CD4-positive, CD25-positive, alpha-beta regulatory T cell (primary cell): Measurements from ENCODE around the gene MT1X. TPM values are rescaled to one million over a fixed set of nuclear protein-coding genes. Genes with fewer than 3 reads are reported as not detected.

Source experiments
- ATAC-seq, 2 donors: fragments of 150-1000 bp; cut with Tn5 transposase; one replicate each; pipeline ENCODE4 v1.10.0; 2021; ENCODE audit warnings: low read depth in 2 of 2, moderate number of reproducible peaks in 2 of 2, moderate library complexity in 1 of 2
- DNase-seq, 3 donors: peaks; one replicate each; pipeline versions ENCODE4 v3.0.0 to v3.0.0-alpha.2; 2012 to 2022; ENCODE audit warnings: mixed read lengths in 1 of 3
- H3K27ac ChIP-seq: one replicate; pipeline ENCODE4 v1.7.0; 2013; ENCODE audit warnings: mild to moderate bottlenecking, low read length; ENCODE audit not compliant: insufficient read depth, poor library complexity, severe bottlenecking
- H3K27me3 ChIP-seq: one replicate; pipeline ENCODE4 v1.7.0; 2013; ENCODE audit warnings: low read length; ENCODE audit not compliant: control insufficient read depth, insufficient read depth
- H3K36me3 ChIP-seq: one replicate; pipeline ENCODE4 v1.7.0; 2013; ENCODE audit warnings: mild to moderate bottlenecking, low read length, moderate library complexity; ENCODE audit not compliant: control insufficient read depth, insufficient read depth
- H3K4me1 ChIP-seq: 2 replicates; pipeline ENCODE4 v1.7.0; 2013; ENCODE audit warnings: mild to moderate bottlenecking, low read length; ENCODE audit not compliant: insufficient read depth, control insufficient read depth, poor library complexity, severe bottlenecking
- H3K4me3 ChIP-seq: one replicate; pipeline ENCODE4 v1.7.0; 2013; ENCODE audit warnings: low read depth, mild to moderate bottlenecking, low read length, moderate library complexity
- H3K9me3 ChIP-seq, 2 experiments: 1 replicate in 1 of 2; 2 replicates in 1 of 2; pipeline ENCODE4 v1.7.0; 2013; ENCODE audit warnings: low read length in 2 of 2, mild to moderate bottlenecking in 1 of 2, moderate library complexity in 1 of 2; ENCODE audit not compliant: control insufficient read depth in 2 of 2
- H3K27ac Mint-ChIP-seq, 3 donors: one replicate each; pipeline ENCODE4 v1.8.0; 2020 to 2022; ENCODE audit warnings: mild to moderate bottlenecking in 3 of 3, mixed read lengths in 3 of 3, moderate library complexity in 2 of 3
- H3K27me3 Mint-ChIP-seq: one replicate; pipeline ENCODE4 v1.8.0; 2022; ENCODE audit warnings: mild to moderate bottlenecking, mixed read lengths
- H3K36me3 Mint-ChIP-seq: one replicate; pipeline ENCODE4 v1.8.0; 2020; ENCODE audit warnings: mixed read lengths
- H3K4me1 Mint-ChIP-seq, 4 donors: one replicate each; pipeline ENCODE4 v1.8.0; 2020 to 2022; ENCODE audit warnings: mixed read lengths in 4 of 4, mild to moderate bottlenecking in 1 of 4
- H3K4me3 Mint-ChIP-seq, 4 donors: one replicate each; pipeline ENCODE4 v1.8.0; 2020 to 2022; ENCODE audit warnings: mild to moderate bottlenecking in 4 of 4, mixed read lengths in 4 of 4, moderate library complexity in 3 of 4
- H3K9me3 Mint-ChIP-seq, 7 donors: one replicate each; pipeline ENCODE4 v1.8.0; 2020 to 2022; ENCODE audit warnings: mixed read lengths in 7 of 7, mild to moderate bottlenecking in 3 of 7, moderate library complexity in 2 of 7
- polyA plus RNA-seq, 4 donors: library from polyadenylated mRNA; unstranded; fragments of 300-500 nt; fragmentation: Illumina TruSeq; gene quantifications; one replicate each; pipeline ENCODE4 v1.2.3, GENCODE V29; 2021
- total RNA-seq: library from RNA; stranded (reverse); gene quantifications from one replicate; pipeline ENCODE4 v1.2.3, GENCODE V29; 2022

MT1X gene
- total and polyA plus RNA-seq, 5 donors from 2014 or later, result 20.2 to 231 (median 157) TPM

DNA sequence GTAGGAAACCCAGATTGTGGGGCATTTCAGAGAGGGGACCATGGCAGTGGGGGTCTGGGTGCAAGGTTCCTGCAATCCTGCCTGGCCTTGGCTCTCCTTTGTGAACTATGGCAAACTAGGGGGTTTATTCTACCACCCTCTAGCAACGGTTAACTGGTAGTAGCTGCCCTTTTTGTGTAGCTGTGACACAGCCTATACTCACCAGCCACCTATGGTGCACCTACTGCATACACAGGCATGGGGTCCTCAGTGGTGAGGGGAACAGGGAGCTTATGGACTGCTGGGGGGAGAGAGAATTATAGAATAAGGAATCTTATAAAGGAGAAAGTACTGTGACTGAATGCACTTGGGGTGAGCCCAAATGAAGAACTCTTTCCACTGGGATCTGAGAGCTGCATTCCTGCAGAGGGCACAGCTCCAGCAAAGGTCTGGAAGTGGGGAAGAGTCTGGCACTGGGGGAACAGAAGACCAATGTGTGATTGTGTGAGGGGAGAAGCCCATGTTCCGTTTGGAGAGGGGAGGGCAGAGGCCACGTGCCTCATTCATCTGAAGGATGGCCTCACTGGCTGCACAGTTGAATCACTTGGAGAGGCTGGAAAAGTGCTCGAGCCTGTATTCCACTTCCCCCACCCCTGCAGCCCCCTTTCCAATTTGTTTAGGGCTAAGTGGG lies 2.1 kb downstream of the MT1X start:
- Histone ChIP-seq H3K4me3 (no peak overlapping the region), H3K4me1 (peaks cover 29% of the 10 kb centered on the region), H3K36me3 (no peaks in the 10 kb centered on the region), H3K27me3 (no peaks in the 10 kb centered on the region), H3K9me3 (no peaks in the 10 kb centered on the region), H3K27ac (no peak overlapping the region)
- peaks cover 0 to 4% (median 0%) of the 10 kb centered on the region in 7 donors for H3K9me3 Mint-ChIP-seq
- peaks cover 10 to 30% (median 22%) of the 10 kb centered on the region in 4 donors for H3K4me1 Mint-ChIP-seq
- DNase-seq, result no peak
- H3K36me3 Mint-ChIP-seq, result peaks cover 18% of the 10 kb centered on the region
- peak overlapping the region in 3 of 4 donors; percentile 95 to 96 (median 96) for H3K4me3 Mint-ChIP-seq
- H3K27me3 Mint-ChIP-seq, result no peaks in the 10 kb centered on the region
- no peak for ATAC-seq
- H3K27ac Mint-ChIP-seq, result peak overlapping the region in 1 of 3 donors; percentile 46

DNA sequence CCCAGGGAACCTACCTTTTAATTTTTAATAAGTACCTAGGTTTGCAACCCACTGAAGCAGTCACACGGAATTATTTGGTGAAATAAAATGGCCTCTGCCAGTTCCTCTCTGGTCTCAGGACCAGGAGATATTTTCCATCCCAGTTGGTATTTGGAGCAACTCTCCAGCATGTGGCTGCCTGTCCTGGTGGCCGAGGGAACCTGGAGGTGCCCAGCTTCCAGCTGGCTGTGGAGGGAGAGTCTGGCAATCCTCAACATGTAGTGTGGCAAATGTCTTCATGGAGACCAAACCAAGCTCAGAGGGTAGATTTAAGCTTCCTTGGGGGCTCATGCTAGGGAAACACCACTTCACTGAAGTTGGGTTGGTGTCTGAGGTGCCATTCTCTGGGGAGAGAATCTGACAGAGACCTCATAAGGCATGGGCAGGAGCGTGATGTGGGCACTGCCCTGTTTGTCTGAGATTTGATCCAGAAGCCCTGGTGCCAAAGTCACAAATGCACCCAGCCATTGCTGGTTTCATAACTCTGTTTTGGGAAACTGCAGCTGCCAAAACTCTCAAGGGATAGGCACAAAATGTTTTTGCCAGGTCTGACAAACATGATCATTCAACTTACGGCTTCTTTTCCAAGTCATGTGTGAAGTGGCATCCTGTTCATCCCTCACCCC lies 2.8 kb downstream of the MT1X start:
- Mint-ChIP-seq H3K4me3 (peak overlapping the region in 2 of 4 donors; percentile 45 to 96), H3K27ac (no peak overlapping the region), H3K36me3 (peaks cover 18% of the 10 kb centered on the region), H3K4me1 (peaks cover 10 to 30% (median 22%) of the 10 kb centered on the region in 4 donors), H3K27me3 (no peaks in the 10 kb centered on the region), H3K9me3 (peaks cover 0 to 4% (median 0%) of the 10 kb centered on the region in 7 donors)
- H3K4me1 ChIP-seq, result peaks cover 29% of the 10 kb centered on the region
- H3K27ac ChIP-seq, result no peak overlapping the region
- ATAC-seq (no peak), DNase-seq (no peak)
- no peaks in the 10 kb centered on the region for H3K9me3 ChIP-seq
- H3K4me3 ChIP-seq, result no peak overlapping the region
- H3K27me3 ChIP-seq, result no peaks in the 10 kb centered on the region
- H3K36me3 ChIP-seq, result no peaks in the 10 kb centered on the region

DNA sequence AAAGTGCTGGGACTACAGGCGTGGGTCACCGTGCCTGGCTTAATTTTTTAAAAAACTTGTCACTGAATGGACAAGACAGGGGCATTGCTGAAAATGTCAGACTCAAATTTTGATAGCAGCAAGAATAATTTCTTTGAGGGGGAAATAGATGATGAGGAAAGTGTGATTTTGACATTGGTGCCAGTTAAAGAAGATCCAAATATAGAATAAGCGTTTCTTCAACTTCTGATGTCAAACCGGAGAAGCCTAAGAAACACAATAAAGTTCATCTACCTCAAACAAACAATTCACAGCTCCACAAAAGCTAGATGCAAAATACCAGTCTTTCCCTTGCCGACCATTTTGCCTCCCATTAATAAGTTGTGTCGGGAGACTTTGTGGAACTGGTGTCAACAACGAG lies 4.5 kb downstream of the MT1X start:
- no peaks in the 10 kb centered on the region for H3K36me3 ChIP-seq
- H3K27me3 Mint-ChIP-seq, result no peaks in the 10 kb centered on the region
- H3K27me3 ChIP-seq, result no peaks in the 10 kb centered on the region
- H3K36me3 Mint-ChIP-seq, result peaks cover 18% of the 10 kb centered on the region
- H3K4me3 Mint-ChIP-seq, result no peak overlapping the region
- DNase-seq, result no peak
- peaks cover 0 to 4% (median 1%) of the 10 kb centered on the region in 7 donors for H3K9me3 Mint-ChIP-seq
- no peaks in the 10 kb centered on the region for H3K9me3 ChIP-seq
- H3K4me3 ChIP-seq, result no peak overlapping the region
- no peak overlapping the region for H3K27ac Mint-ChIP-seq
- no peak overlapping the region for H3K27ac ChIP-seq
- peaks cover 10 to 23% (median 18%) of the 10 kb centered on the region in 4 donors for H3K4me1 Mint-ChIP-seq
- ATAC-seq, result no peak
- H3K4me1 ChIP-seq, result peaks cover 24% of the 10 kb centered on the region

DNA sequence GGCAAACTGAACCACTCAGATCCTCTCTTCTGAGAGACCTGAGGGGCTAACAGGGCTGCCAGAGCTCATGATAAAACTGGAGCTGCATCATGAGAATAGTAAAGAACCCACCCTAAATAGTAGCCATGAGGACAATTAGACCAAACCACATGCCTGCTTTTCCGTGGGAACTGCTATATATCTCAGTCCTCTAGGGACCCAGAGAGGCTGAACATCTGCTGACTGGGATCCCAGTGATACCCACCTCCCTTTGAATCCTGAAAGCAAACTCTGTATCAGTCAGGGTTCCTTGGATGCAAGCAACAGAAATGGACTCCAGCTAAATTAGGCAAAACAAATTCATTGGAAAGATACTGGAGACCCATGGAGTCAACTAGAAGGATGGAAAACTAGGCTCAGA lies 6.5 kb downstream of the MT1X start:
- ATAC-seq, result no peak
- H3K4me3 Mint-ChIP-seq, result peak overlapping the region in 2 of 4 donors; percentile 24 to 44
- H3K27ac ChIP-seq, result no peak overlapping the region
- H3K36me3 Mint-ChIP-seq, result peaks cover 17% of the 10 kb centered on the region
- H3K4me1 ChIP-seq, result peaks cover 4% of the 10 kb centered on the region
- no peak overlapping the region for H3K4me3 ChIP-seq
- H3K36me3 ChIP-seq, result no peaks in the 10 kb centered on the region
- no peaks in the 10 kb centered on the region for H3K27me3 Mint-ChIP-seq
- peaks cover 0 to 4% (median 0%) of the 10 kb centered on the region in 7 donors for H3K9me3 Mint-ChIP-seq
- H3K4me1 Mint-ChIP-seq, result peaks cover 7 to 12% (median 8%) of the 10 kb centered on the region in 4 donors
- DNase-seq, result no peak
- H3K27me3 ChIP-seq, result no peaks in the 10 kb centered on the region
- H3K9me3 ChIP-seq, result no peaks in the 10 kb centered on the region
- H3K27ac Mint-ChIP-seq, result no peak overlapping the region

DNA sequence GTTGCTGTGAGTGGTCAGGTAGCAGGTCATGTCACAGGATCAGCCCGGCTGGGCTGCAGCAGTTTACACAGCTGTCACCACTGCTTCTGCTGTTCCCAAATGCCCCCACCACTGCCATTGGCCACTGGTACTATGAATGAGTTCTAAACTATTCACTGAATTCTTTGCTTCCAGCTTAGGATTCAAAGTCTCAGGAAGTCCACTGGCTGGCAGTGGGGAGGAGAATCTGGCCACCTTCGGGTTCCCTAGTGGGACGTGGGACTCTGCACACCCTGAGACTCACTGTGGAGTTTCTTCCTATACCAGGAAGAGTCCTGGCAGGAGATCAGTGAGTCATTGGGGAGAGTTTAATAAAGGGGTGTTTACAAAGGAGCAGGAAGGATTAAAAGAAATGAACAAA lies 6.9 kb downstream of the MT1X start:
- no peak overlapping the region for H3K4me3 Mint-ChIP-seq
- no peaks in the 10 kb centered on the region for H3K9me3 ChIP-seq
- DNase-seq, result no peak
- peaks cover 3 to 8% (median 4%) of the 10 kb centered on the region in 4 donors for H3K4me1 Mint-ChIP-seq
- peaks cover under 1% of the 10 kb centered on the region for H3K4me1 ChIP-seq
- ATAC-seq, result no peak
- H3K27ac Mint-ChIP-seq, result no peak overlapping the region
- no peaks in the 10 kb centered on the region for H3K27me3 Mint-ChIP-seq
- no peak overlapping the region for H3K27ac ChIP-seq
- H3K36me3 Mint-ChIP-seq, result peaks cover 12% of the 10 kb centered on the region
- no peaks in the 10 kb centered on the region for H3K27me3 ChIP-seq
- no peak overlapping the region for H3K4me3 ChIP-seq
- no peaks in the 10 kb centered on the region for H3K36me3 ChIP-seq
- peaks cover 0 to 4% (median 0%) of the 10 kb centered on the region in 7 donors for H3K9me3 Mint-ChIP-seq

DNA sequence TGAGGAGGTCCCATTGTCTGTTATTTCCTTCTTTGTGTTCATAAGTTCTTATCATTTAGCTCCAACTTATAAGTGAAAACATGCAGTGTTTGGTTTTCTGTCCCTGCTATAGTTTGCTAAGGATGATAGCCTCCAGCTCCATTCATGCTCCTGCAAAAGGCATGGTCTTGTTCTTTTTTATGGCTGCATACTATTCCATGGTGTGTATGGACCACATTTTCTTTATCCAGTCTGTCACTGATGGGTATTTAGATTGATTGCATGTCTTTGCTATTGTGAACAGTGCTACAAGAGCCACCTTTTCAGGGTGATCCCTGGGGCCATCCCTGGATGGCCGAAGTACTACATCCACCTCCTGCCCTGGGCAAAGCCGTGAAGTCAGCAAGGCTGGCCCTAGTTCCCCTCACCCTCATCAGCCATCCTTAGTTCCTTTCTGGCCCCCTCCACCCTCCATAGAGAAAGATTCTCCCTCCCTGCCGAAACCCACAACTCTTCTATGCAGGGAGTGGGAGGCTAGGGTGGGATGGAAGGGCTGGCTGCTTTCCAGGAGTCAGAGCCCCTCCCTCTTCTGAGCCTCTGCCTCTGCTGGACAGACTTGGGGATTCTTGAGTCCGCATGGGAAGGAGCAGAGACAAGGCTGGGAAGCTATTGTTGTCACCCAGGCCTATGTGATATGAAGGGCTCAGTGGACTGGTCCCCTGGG lies 8.3 kb downstream of the MT1X start:
- peaks cover 7% of the 10 kb centered on the region for H3K36me3 Mint-ChIP-seq

DNA sequence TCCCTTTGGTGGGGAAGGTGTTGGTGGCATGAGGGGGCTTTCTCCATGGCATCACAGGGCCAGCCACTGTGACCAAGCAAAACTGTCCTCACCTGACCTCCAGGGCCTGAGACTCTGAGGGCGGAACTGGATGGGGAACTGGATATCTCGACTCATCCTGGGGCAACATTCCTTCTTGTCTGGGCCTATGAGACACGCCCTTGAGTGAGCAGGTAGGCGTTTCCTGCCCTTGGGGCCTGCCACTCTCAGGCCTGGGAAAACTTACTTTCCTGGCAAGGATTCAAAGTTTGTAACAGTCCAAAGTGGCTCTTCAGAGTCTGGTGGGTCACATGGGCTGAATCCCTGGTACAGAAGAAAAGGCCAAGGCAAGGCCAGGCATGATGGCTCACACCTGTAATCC lies 9.6 kb downstream of the MT1X start:
- no peaks in the 10 kb centered on the region for H3K9me3 ChIP-seq
- H3K4me1 ChIP-seq, result no peaks in the 10 kb centered on the region
- Mint-ChIP-seq H3K27ac (no peak overlapping the region), H3K36me3 (no peaks in the 10 kb centered on the region), H3K4me1 (peaks cover 0 to 6% (median 0%) of the 10 kb centered on the region in 4 donors), H3K9me3 (peaks cover 0 to 1% (median 0%) of the 10 kb centered on the region in 7 donors), H3K27me3 (no peaks in the 10 kb centered on the region), H3K4me3 (no peak overlapping the region)
- no peak overlapping the region for H3K27ac ChIP-seq
- DNase-seq, result no peak
- H3K27me3 ChIP-seq, result no peaks in the 10 kb centered on the region
- ATAC-seq, result no peak
- H3K4me3 ChIP-seq, result no peak overlapping the region
- no peaks in the 10 kb centered on the region for H3K36me3 ChIP-seq

More for the DNA sequence above, 8.3 kb downstream of the MT1X start:
- no peak for ATAC-seq
- Histone ChIP-seq H3K27me3 (no peaks in the 10 kb centered on the region), H3K27ac (no peak overlapping the region), H3K36me3 (no peaks in the 10 kb centered on the region), H3K4me3 (no peak overlapping the region), H3K9me3 (no peaks in the 10 kb centered on the region), H3K4me1 (no peaks in the 10 kb centered on the region)
- no peak for DNase-seq
- peaks cover 0 to 6% (median 0%) of the 10 kb centered on the region in 4 donors for H3K4me1 Mint-ChIP-seq
- H3K4me3 Mint-ChIP-seq, result no peak overlapping the region
- no peaks in the 10 kb centered on the region for H3K27me3 Mint-ChIP-seq
- H3K9me3 Mint-ChIP-seq, result peaks cover 0 to 4% (median 0%) of the 10 kb centered on the region in 7 donors
- peak overlapping the region in 1 of 3 donors; percentile 62 for H3K27ac Mint-ChIP-seq
